Skin epidermis (tissue), 12 donors: ENCODE results near the gene GNAQ.
"Not testable (repeated sequence)": the region's sequence is repeated elsewhere in the genome, so short reads cannot be mapped to it uniquely, and the experiment has no call there.

Experiments
- H3K27ac ChIP-seq, 21 experiments: fragments of 200-600 bp; sonication (generic) in 11 of 21; one replicate each; pipeline ENCODE4 v1.5.0; 2020; ENCODE audit warnings: mild to moderate bottlenecking in 3 of 21, inconsistent platforms in 2 of 21, moderate library complexity in 2 of 21
- H3K4me3 ChIP-seq, 7 experiments: fragments of 200-600 bp; sonication (generic) in 2 of 7; one replicate each; pipeline ENCODE4 v1.5.0; 2020; ENCODE audit warnings: inconsistent platforms in 2 of 7, mild to moderate bottlenecking in 2 of 7, moderate library complexity in 1 of 7

Gene GNAQ

DNA sequence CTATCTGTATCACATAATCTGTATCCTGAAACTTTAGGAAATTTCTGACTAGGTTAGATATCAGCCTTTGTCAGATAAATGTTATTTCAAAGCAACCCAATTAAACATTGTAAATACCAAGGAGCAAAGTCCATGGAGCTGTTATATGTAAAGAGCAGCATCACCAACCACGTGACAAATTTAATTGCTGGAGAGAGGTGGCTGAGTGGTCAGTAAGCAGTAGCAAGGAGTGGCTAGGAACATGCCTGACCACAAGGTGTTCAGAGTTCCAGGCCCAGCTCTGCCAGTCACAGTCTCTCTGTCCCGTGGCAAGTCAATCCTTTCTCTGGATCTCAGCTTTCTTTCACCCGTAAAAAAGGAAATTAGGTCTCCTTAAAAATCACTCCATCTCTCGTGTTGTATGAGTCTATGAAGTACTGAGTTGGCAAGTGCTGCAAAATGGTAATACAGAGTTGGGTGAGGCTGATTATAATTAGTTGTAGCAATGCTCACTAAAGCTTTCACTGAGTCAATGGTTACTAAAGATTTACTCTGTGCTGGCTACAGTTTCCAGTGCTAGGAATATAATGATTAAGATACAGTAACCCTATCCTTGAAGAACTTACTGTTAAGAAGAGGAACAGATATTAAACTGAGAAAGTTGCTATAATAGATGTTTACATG lies 166.1 kb downstream of the GNAQ start:
- no peak overlapping the region for H3K27ac ChIP-seq
- H3K4me3 ChIP-seq, result no peak overlapping the region

DNA sequence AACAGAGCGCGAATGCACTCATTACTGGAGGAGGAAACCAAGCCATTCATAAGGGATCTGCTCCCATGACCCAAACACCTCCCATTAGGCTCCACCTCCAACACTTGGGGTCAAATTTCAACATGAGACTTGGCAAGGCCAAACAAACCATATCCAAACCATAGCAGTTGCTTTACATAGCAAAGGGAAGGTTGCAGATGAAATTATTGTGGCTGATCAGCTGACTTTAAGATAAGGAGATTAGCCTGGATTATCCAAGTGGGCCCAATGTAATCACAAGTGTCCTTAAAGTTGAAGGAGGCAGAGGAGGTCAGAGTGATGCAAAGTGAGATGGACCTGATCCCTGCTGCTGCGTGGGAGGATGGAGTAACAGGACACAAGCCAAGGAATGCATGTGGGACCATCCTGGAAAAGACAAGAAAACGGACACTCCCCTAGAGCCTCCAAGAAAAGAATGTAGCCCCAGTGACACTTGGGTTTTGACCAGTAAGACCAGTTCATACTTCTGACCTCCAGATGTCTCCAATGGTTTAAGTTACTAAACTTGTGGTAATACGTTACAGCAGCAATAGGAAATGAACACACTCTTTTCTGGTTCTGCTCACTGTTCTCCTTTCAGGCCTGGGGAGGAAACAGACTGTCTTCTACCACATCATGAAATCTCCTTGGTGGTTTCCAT lies 167.3 kb downstream of the GNAQ start:
- H3K27ac ChIP-seq, result no peak overlapping the region
- H3K4me3 ChIP-seq, result no peak overlapping the region

DNA sequence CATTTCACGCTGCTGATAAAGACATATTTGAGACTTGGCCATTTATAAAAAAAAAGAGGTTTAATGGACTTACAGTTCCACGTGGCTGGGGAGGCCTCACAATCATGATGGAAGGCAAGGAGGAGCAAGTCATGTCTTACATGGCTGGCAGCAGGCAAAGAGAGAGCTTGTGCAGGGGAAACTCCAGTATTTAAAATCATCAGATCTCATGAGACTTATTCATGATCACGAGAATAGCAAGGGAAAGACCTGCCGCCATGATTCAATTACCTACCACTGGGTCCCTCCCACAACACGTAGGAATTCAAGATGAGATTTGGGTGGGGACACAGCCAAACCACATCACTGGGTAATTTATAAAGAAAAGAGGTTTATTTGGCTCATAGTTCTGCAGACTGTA lies 168.0 kb downstream of the GNAQ start:
- not testable (repeated sequence) for H3K27ac ChIP-seq, H3K4me3 ChIP-seq

DNA sequence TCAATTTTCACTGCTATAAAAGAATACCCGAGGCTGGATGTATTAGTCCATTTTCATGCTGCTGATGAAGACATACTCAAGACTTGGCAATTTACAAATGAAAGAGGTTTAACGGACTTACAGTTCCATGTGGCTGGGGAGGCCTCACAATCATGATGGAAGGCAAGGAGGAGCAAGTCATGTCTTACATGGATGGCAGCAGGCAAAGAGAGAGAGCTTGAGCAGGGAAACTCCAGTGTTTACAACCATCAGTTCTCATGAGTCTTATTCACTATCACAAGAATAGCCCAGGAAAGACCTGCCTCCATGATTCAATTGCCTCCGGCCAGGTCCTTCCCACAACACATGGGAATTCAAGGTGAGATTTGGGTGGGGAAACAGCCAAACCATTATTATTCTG lies 170.7 kb downstream of the GNAQ start:
- H3K27ac ChIP-seq, H3K4me3 ChIP-seq: not testable (repeated sequence)

DNA sequence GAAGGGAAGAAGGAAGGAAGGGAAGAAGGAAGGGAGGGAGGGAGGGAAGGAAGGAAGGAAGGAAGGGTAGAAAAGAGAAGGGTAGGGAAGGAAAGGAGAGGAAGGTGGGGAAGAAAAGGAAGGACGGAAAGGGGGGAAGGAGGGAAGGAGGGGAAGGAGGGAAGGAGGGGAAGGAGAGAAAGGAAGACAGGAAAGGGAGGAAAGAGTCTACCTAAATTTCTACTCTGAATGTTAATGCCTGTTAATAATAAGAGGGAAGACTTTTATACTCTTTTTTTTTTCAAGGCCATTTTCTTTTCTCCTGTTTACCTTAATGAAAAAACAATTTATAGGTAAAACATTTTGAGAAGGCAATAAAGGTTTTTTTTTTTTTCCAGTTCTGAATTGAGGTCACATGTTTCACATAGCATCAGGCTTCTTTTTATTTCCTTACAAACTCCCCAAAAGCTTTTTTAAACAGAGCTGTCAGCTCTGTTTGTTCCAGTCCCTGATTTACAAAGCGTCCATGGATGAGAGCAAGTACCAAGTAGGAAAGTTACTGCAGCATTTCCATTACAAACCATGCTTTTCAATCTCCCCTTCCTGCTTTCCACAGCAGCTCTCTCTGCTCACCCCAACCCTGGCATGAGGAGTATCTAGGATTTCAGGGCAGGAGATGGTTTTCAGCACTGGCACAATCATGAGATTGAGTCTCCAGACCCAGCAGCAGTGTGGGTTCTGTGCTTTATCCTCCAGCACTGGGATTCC lies 173.9 kb downstream of the GNAQ start:
- H3K27ac ChIP-seq, result no peak overlapping the region

DNA sequence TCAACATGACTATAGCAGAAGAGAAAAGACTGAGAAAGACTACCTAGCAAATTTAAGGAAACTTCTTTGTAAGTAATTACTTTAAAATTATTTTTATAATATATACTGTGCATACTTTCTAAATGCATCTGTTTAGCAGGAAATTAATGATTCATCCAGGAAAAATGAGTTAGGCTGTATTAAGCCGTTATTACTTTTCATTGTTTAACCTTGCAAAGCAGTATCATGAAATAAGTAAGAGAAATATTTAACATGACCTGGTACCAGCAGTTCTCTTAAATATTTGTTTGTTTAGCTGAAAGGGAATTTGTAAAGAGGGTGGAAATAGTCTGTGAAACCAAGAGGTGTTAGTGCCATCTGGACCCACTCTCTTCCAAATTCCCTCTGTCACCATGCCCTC lies 175.0 kb downstream of the GNAQ start:
- no peak overlapping the region for H3K27ac ChIP-seq
- no peak overlapping the region for H3K4me3 ChIP-seq

More for the DNA sequence above, 173.9 kb downstream of the GNAQ start:
- H3K4me3 ChIP-seq, result no peak overlapping the region

DNA sequence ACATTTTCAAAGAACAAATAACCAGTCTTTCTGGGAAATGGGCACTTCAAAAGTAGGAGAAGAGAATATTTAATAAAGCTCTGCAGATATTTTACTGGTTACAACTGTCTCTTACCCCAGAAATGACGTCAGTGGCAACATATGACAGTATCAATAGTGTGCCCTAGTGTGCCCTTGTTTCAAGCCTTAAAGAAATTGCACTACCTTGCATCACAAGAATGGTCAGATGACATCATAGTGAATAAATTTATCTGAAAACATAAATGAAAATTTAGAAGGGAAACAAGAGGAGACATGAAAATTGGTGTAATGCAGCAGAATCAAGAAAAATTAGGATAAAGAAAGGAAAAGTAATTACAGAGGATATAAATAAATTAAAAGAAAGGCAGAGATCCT lies 176.7 kb downstream of the GNAQ start:
- no peak overlapping the region for H3K4me3 ChIP-seq
- H3K27ac ChIP-seq, result no peak overlapping the region

DNA sequence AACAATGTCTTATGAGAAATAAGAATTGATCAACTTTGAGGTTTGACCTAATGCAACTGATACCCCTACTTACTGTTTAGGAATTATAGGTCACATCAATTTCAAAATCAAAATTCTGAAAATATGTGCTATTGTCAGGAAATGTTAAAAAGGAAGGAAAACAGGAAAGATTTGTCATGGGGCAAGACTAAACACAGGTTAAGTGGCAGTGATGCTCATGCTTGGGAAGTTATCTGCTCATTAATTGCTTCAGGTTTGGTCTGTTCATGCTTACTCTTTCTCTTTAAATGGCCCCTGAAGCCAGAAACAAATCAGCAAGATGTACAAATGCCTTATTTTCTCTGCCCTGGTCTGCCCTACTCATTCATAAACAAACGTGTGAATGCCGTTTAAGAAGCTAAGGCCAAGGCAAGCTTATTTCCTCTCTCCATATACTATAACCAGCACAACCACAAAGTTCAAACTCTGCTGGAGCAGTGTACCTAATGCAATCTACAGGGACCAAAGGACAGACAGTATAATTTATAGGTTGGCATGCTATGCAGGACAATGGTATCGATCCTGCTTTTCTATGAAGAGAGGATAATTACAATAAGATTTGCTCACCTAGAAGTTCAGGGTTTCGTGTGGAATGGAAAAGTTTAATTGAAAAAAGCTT lies 177.2 kb downstream of the GNAQ start:
- no peak overlapping the region for H3K27ac ChIP-seq
- H3K4me3 ChIP-seq, result no peak overlapping the region

DNA sequence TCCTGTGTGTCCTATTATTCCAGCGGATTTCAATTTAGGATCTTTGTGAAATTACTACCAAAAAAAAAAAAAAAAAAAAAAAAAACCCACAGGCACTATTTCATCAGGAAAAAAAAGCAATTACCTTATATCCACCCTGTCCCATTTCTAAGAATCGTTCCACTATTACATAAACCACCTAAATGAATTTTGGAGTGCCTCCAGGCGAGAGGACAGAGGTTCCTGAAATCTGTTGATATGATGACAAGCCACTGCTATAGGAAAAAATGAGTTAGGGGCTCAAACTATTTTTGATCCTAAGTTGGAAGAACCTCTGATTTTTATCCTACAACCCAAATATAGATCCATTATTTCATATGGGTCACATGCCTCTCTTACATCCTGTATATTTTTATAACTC lies 177.9 kb downstream of the GNAQ start:
- Histone ChIP-seq H3K27ac (no peak overlapping the region), H3K4me3 (no peak overlapping the region)

DNA sequence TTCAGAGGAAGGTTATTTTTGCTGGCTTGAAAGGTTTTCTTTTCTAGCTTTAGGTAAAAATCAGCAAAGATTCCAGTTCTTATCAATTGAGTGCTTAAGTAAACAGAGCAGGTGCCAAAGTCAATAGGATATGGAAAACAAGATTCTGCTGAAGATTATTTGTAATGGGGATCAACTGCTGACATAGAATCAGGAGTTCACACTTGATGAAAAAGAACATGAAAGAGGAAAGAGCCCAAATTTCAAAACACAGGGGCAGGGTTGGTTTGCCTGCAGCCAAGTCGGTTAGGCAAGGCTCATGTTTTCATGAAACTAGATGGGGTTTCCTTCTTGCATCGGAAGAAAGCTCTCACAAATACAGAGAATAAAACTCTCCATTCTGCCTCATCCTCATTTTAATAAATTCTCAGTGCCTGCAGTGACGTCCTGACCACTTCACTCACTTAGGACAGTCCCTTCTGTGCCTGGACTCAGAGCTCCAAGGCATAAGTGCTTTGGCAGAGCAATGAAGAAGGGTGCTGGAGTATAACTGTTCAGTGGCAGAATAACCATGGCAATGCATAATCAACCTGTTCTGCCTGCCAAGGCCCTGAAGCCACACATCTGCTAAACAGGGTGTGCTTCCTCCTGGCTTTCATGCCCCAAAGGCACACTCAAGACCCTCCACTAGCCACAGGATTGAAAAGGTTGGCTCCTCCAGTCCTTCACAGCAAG lies 179.6 kb downstream of the GNAQ start:
- H3K27ac ChIP-seq, result no peak overlapping the region
- H3K4me3 ChIP-seq, result no peak overlapping the region

DNA sequence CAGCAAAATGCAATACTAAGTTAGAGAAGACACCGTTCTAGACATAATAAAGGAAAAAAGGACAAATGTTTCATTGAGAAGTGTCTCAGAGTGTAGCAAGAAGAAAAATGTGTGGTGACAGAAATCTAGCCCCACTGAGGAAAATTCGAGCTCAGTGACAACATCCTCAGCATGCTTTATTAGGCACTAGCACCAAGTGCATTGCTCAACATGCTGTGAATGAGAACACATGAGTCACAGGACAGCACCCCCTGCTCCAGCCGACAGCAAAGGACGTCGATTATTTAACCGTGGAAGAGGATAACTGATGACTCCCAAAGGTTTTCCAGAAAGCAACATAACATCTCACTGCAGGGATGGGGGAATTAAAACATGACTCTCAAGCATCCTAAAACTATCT lies 182.7 kb downstream of the GNAQ start:
- no peak overlapping the region for H3K4me3 ChIP-seq
- H3K27ac ChIP-seq, result peak overlapping the region in 11 of 21 experiments; percentile 8 to 75 (median 37)

DNA sequence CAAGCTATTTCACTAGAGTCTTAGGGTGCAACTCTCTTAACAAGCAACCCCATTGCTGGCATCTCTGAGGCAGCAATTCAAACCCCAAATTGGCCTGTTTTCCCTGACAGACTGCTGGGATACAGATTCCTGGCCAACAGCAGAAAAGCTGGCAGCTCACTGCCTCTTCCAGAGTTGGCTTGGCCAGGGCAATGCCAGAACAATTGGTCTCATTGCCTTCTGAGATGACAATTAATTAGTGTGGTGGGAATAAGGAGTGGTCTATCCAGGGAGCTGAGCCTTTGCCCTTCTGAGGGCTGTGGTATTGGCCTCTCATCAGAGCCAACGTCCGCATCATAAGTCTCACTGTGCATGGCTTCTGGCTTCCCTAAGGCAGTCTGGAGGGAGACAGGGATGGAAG lies 183.2 kb downstream of the GNAQ start:
- H3K27ac ChIP-seq, result peak overlapping the region in 13 of 21 experiments; percentile 3 to 75 (median 36)
- H3K4me3 ChIP-seq, result no peak overlapping the region

DNA sequence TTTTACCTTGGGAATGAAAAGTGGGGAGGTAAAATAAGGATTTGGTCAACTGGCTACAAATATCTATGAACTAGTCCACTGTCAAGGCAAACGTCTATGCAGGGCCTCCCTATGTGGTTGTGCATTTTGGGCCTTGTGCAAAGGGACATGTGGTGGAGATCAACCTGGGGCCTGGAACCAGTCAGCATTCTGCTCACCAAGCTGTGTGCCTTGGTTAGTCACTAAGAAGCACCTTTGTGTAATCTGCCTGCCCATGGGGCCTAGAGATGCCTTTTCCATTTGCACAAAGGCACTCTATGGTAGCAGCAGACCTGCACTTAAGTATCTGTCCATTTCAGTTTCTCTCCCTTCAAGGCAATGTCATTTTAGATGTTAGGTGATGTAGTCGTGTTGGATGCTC lies 184.0 kb downstream of the GNAQ start:
- Histone ChIP-seq H3K27ac (peak overlapping the region in 11 of 21 experiments; percentile 3 to 75 (median 36)), H3K4me3 (no peak overlapping the region)

DNA sequence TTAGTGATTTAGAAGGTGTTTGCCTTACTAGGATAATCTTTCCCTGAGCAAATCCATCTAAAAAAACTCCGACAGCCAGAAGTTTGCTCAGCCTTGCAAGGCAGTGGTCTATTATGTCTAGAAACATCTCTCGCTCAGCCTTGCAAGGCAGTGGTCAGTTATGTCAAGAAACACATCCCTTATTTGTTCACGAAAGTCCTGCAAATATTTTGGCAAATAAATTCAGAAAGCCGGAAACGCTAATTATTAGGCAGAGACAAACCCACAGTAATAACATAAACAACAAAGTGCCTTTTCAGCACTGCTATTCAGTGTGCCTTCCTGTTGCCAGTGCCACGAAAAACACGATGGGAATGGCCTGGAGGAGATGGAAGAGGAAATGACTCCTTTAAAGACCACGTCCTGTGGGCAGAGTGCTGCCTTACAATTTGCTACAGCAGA lies 184.5 kb downstream of the GNAQ start:
- Histone ChIP-seq H3K4me3 (no peak overlapping the region), H3K27ac (peak overlapping the region in 4 of 21 experiments; percentile 41 to 63 (median 55))

DNA sequence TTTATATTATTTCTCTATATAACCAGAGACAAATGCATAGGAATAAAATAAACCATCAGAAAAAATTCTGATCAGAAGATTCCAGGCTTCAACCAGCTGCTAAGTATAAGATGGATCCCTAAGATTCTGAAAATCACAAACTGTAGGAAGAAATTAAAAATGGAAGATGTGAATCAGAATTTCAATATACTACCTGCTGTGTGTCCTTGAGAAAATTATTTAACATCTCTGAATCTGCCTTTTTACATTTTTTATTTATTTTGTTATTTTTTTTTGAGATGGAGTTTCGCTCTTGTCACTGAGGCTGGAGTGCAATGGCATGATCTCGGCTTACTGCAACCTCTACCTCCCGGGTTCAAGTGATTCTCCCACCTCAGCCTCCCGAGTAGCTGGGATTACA lies 187.2 kb downstream of the GNAQ start:
- no peak overlapping the region for H3K27ac ChIP-seq
- H3K4me3 ChIP-seq, result no peak overlapping the region

DNA sequence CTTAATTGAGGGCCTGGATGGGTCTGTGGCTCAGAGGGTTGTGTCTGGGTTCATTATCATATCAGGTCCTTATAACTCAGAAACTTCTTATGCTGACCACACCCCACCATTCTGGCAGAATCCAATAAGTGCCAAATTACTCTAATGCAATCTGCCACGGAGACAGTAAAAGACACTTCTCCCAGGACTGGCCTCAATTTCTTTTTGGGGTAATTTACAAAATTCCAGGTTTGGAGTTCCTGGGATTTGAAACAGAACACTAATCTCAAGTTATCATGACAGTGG lies 187.8 kb downstream of the GNAQ start:
- H3K4me3 ChIP-seq, result no peak overlapping the region
- H3K27ac ChIP-seq, result no peak overlapping the region

DNA sequence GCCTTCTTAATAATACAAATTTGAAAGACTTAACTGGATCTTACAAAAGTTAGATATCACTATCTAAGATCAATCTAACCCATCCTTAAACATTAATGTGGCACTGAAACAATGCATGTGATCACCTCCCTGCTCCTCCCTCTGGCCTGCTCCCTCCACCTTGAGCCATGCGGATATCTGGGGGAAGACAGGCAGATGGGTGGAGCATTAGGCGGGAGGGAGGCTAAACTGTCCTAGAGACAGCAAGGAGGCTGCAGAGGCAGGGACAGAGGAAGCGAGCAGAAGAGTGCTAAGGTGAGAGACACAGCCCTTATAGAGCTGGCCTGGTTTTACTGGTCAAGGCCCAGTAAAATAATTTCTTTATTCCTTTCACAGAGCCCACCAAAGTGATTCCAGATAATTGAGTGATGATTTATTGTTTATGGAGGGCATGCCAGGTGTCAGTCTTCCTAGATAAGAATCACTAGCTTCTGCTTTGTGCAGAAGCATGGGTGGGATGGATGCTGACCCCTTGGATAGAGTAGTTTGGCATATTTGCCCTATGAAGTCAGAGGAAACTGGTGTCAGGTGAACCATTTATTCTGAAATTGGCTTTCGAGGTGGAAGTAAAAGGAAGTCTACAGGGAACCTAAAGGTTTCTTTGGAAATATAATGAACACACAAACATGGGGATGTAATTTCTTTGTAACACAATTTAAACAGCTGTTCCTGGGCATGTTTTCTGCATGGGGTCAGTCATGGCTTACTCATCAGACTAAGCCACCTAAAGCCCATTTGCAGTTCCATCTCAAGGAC lies 188.3 kb downstream of the GNAQ start:
- Histone ChIP-seq H3K27ac (no peak overlapping the region), H3K4me3 (no peak overlapping the region)

DNA sequence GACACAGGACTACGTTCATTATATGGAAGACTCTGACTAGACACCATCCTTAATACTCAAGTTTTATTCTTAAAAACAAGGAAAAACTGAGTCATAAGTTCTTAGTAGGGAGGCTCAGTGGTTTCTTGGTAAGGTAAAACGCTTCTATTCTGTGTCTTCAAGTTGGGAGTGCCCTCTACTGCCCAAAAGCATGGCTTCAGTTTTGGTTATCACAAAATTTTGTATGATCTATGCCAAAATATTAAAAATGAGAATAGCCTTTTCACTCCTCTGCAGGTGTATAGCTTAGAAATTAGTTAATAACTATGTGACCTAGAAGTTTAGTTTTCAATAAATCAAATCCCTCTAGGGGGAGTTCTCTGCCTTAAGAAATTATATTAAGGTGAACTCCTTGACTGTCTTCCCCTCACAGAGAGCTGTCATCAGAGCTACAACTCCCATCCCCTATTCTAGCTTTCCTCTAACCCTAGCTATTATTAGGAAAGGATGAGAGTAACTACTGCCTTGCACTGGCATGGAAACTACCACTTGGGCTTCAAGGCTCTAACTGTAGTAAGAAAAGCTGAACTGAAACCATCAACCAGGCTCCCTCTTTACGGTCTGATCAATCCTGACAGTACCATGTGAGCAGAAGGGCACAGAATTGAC lies 189.7 kb downstream of the GNAQ start:
- Histone ChIP-seq H3K4me3 (no peak overlapping the region), H3K27ac (no peak overlapping the region)
